ENCODE results near the gene MYO6. TPM values are rescaled to one million over a fixed set of nuclear protein-coding genes. Genes with fewer than 3 reads are reported as not detected.

MYO6 gene
- total and polyA plus RNA-seq, 2 of the 8 experiments (the other 6 are each of a cell fraction or from before 2014, with no cell fraction given) = 8.3 to 21.9 TPM

- ChIA-PET CTCF (ENCODE audit: partially characterized antibody) (no interaction called here), POLR2A (ENCODE audit: partially characterized antibody) (no interaction called here)
- Histone ChIP-seq H4K20me1 (replicated peaks in 1 of 2; ENCODE audit: control insufficient read depth in 1 of 2, insufficient read depth in 2 of 2, low read length in 2 of 2) (peaks cover 0 to 3% of the 10 kb centered on the region in 2 experiments), H3K4me1 (replicated peaks in 1 of 4; ENCODE audit: control insufficient read depth in 3 of 4, insufficient read depth in 4 of 4, low read length in 3 of 4) (no peaks in the 10 kb centered on the region), H4K8ac (ENCODE audit: extremely low read depth, insufficient read depth, low read length) (no peak overlapping the region), H2BK20ac (ENCODE audit: low read length) (no peak overlapping the region), H2AK5ac (ENCODE audit: low read depth, low read length) (no peak overlapping the region), H3K56ac (replicated peaks; ENCODE audit: insufficient read length, low read depth, low read length) (no peak overlapping the region), H2AFZ (ENCODE audit: low read length) (no peak overlapping the region), H2BK15ac (ENCODE audit: low read length) (no peak overlapping the region), H3K4ac (replicated peaks; ENCODE audit: insufficient read length, low read depth, low read length) (no peak overlapping the region), H3K79me2 (ENCODE audit: control insufficient read depth in 1 of 2, insufficient read depth in 2 of 2, low read length in 2 of 2) (0 out of 4 replicates have a peak, but pooled peaks cover 0 to 6% of the 10 kb centered on the region in 2 experiments), H3K18ac (ENCODE audit: extremely low read depth, low read length) (no peak overlapping the region), H4K91ac (replicated peaks; ENCODE audit: insufficient read length, low read length) (no peak overlapping the region), H3K27ac (ENCODE audit: low read depth, low read length) (no peak overlapping the region), H2BK120ac (replicated peaks; ENCODE audit: low read depth, low read length) (no peak overlapping the region), H2BK12ac (ENCODE audit: low read depth, low read length) (no peak overlapping the region), H3K27me3 (replicated peaks in 1 of 4; ENCODE audit: control insufficient read depth in 3 of 4, extremely low read depth in 1 of 4, insufficient read depth in 3 of 4, low read length in 3 of 4) (no peaks in the 10 kb centered on the region), H3K4me2 (ENCODE audit: insufficient read depth in 1 of 2, low read depth in 2 of 2, low read length in 2 of 2) (no peak overlapping the region), H3K23me2 (ENCODE audit: low read depth, low read length) (no peaks in the 10 kb centered on the region), H3K79me1 (ENCODE audit: low read depth, low read length) (no peaks in the 10 kb centered on the region; the same call in 1 of the 2 replicates), H3K9me3 (ENCODE audit: insufficient read depth in 2 of 2, low read depth in 1 of 2, low read length in 1 of 2) (no peaks in the 10 kb centered on the region), H3K36me3 (ENCODE audit: control insufficient read depth in 2 of 4, insufficient read depth in 4 of 4, low read length in 3 of 4) (no peaks in the 10 kb centered on the region; a peak in 1 of 8 replicates), H3K23ac (ENCODE audit: insufficient read length) (no peak overlapping the region), H3K4me3 (ENCODE audit: extremely low read depth in 1 of 4, insufficient read depth in 2 of 4, low read depth in 3 of 4, low read length in 4 of 4) (no peak overlapping the region), H2BK5ac (ENCODE audit: low read depth, low read length) (no peak overlapping the region), H4K5ac (ENCODE audit: insufficient read length, low read depth, low read length) (no peak overlapping the region), H3K14ac (ENCODE audit: insufficient read length) (no peak overlapping the region), H3K9ac (replicated peaks in 1 of 4; ENCODE audit: extremely low read depth in 1 of 4, low read depth in 3 of 4, low read length in 3 of 4) (no peak overlapping the region)
- DNase-seq (ENCODE audit: low read depth in 1 of 2, low spot score in 2 of 2) (no peak), FAIRE-seq (no peak)
- 91% methylated on average over 5 of the region's 5 CpGs; no CpG with 5 or more reads in 1 of the 2 experiments for WGBS, 2 experiments (ENCODE audit: extremely low coverage in 1 of 2, insufficient coverage in 1 of 2, insufficient read length in 1 of 2, insufficient replicate concordance in 2 of 2, low coverage in 1 of 2, low lambda C conversion rate in 2 of 2, missing lambda C conversion rate in 1 of 2)
- no peak for TF ChIP-seq RNF2 (IDR thresholded peaks at IDR 0.05; ENCODE audit: borderline replicate concordance, low read depth, low read length, missing control alignments, poor library complexity, severe bottlenecking)
- TF ChIP-seq MAFK (IDR thresholded peaks at IDR 0.05; ENCODE audit: low read depth, low read length) = no peak
Observed at GRCh38 chr6:75755704-75756103, 6.7 kb downstream of the MYO6 start.

Data from H1 (cell line).